A549 (cell line): ENCODE data around the gene SLC6A4. TPM values are rescaled to one million over a fixed set of nuclear protein-coding genes. Genes with fewer than 3 reads are reported as not detected.
"Not testable (repeated sequence)": the region's sequence is repeated elsewhere in the genome, so short reads cannot be mapped to it uniquely, and the experiment has no call there.

Experiments
- ATAC-seq, 2 experiments: fragments of 200-7000 bp in 1 of 2; fragments of >200 bp in 1 of 2; cut with Nextera tagmentation in 1 of 2; cut with Tn5 transposase in 1 of 2; 3 replicates each; pipeline versions ENCODE4 v1.8.0 to v1.9.1; 2018 to 2020; ENCODE audit warnings: mild to moderate bottlenecking in 1 of 2, moderate library complexity in 1 of 2
- CTCF ChIA-PET: fragments of 300-600 bp; sonication (Branson Sonifier 250); formaldehyde crosslinking; extraction: SDS; loops from one replicate; lab custom pipeline; 2021; ENCODE audit warnings: antibody characterized with exemption, inconsistent platforms; lab: Yijun Ruan, JAX
- POLR2A ChIA-PET: fragments of 350-600 bp; formaldehyde crosslinking; extraction: SDS; loops from one replicate; lab custom pipeline; 2021; ENCODE audit warnings: antibody characterized with exemption, inconsistent platforms; lab: Yijun Ruan, JAX
- DNase-seq, 2 experiments: peaks; one replicate each; pipeline versions ENCODE4 v3.0.0 to v3.0.0-alpha.2; 2011 to 2016; ENCODE audit warnings: low read depth in 1 of 2, low spot score in 1 of 2
- FAIRE-seq: peaks from 2 replicates; lab custom pipeline; 2011; peaks lifted over from hg19 to GRCh38; lab: Jason Lieb, UNC
- H3K27ac ChIP-seq, 2 experiments: fragments of >200 bp; sonication (Bioruptor Twin); formaldehyde crosslinking; 3 replicates each; pipeline ENCODE4 v1.5.1; 2016 to 2017
- H3K4me1 ChIP-seq: fragments of >200 bp; sonication (Bioruptor Twin); formaldehyde crosslinking; 3 replicates; pipeline ENCODE4 v1.6.1; 2016
- H3K4me2 ChIP-seq: fragments of >200 bp; sonication (Bioruptor Twin); formaldehyde crosslinking; 3 replicates; pipeline ENCODE4 v1.6.1; 2016
- H3K4me3 ChIP-seq: fragments of >200 bp; sonication (Bioruptor Twin); formaldehyde crosslinking; 3 replicates; pipeline ENCODE4 v1.5.1; 2016
- H3K9me3 ChIP-seq: fragments of >200 bp; sonication (Bioruptor Twin); formaldehyde crosslinking; 3 replicates; pipeline ENCODE4 v1.6.1; 2016
- CBX8 ChIP-seq: fragments of 200-600 bp; sonication (generic); IDR thresholded peaks from 2 replicates; pipeline ENCODE4 v1.6.1; 2016
- CEBPB ChIP-seq, 2 experiments: fragments of >200 bp in 1 of 2; sonication (Bioruptor Twin) in 1 of 2; formaldehyde crosslinking in 1 of 2; IDR thresholded peaks; 2 replicates each; pipeline ENCODE4 v1.6.1; 2012 to 2016
- CHD4 ChIP-seq: fragments of 200-600 bp; sonication (generic); IDR thresholded peaks from 2 replicates; pipeline ENCODE4 v1.6.1; 2016; ENCODE audit warnings: antibody characterized with exemption, mild to moderate bottlenecking, borderline replicate concordance
- E2F6 ChIP-seq: IDR thresholded peaks from 2 replicates; pipeline ENCODE4 v1.6.1; 2012; ENCODE audit warnings: low read depth, borderline replicate concordance
- EHMT2 ChIP-seq: fragments of 200-600 bp; sonication (generic); IDR thresholded peaks from 2 replicates; pipeline ENCODE4 v1.6.1; 2016; ENCODE audit warnings: antibody characterized with exemption, low read depth, mild to moderate bottlenecking, moderate library complexity
- ELK1 ChIP-seq: fragments of 150-350 bp; IDR thresholded peaks from 2 replicates; pipeline ENCODE4 v1.6.1; 2014; ENCODE audit warnings: low read depth, mild to moderate bottlenecking, low read length
- ESRRA ChIP-seq: fragments of 150-350 bp; IDR thresholded peaks from 2 replicates; pipeline ENCODE4 v1.6.1; 2014; ENCODE audit warnings: mild to moderate bottlenecking, low read length, borderline replicate concordance
- JUNB ChIP-seq: fragments of >200 bp; sonication (Bioruptor Twin); formaldehyde crosslinking; IDR thresholded peaks from 2 replicates; pipeline ENCODE4 v1.6.1; 2016
- KDM1A ChIP-seq: fragments of 200-600 bp; sonication (generic); IDR thresholded peaks from 2 replicates; pipeline ENCODE4 v1.6.1; 2016; ENCODE audit warnings: low read depth, mild to moderate bottlenecking
- KDM5A ChIP-seq: fragments of 200-600 bp; sonication (generic); IDR thresholded peaks from 2 replicates; pipeline ENCODE4 v1.6.1; 2016; ENCODE audit warnings: antibody characterized with exemption, mild to moderate bottlenecking
- MAZ ChIP-seq: fragments of 150-350 bp; IDR thresholded peaks from 2 replicates; pipeline ENCODE4 v1.6.1; 2014; ENCODE audit warnings: antibody characterized with exemption, low read depth, low read length, borderline replicate concordance
- MYC ChIP-seq: IDR thresholded peaks from 2 replicates; pipeline ENCODE4 v1.6.1; 2012; ENCODE audit warnings: mild to moderate bottlenecking, inconsistent platforms, low read length, improper control_type of control experiment, borderline replicate concordance
- NFE2L2 ChIP-seq: fragments of 150-350 bp; conservative IDR thresholded peaks from 2 replicates; pipeline ENCODE4 v1.6.1; 2014; ENCODE audit warnings: low read length
- NPAS2 ChIP-seq: fragments of 250-450 bp; sonication (Bioruptor Pico); IDR thresholded peaks from 2 replicates; pipeline ENCODE4 v1.8.0; 2022; ENCODE audit warnings: mild to moderate bottlenecking, moderate library complexity, borderline replicate concordance
- NR3C1 ChIP-seq: fragments of >200 bp; sonication (Bioruptor Twin); formaldehyde crosslinking; IDR thresholded peaks from 3 replicates; pipeline ENCODE4 v1.6.1; 2017
- PBX3 ChIP-seq: IDR thresholded peaks from 2 replicates; pipeline ENCODE4 v1.6.1; 2012
- PHF8 ChIP-seq: fragments of 200-600 bp; sonication (generic); IDR thresholded peaks from 2 replicates; pipeline ENCODE4 v1.6.1; 2016; ENCODE audit warnings: low read depth, mild to moderate bottlenecking, antibody characterized with exemption, moderate library complexity, borderline replicate concordance
- POLR2A ChIP-seq: IDR thresholded peaks from 2 replicates; pipeline ENCODE4 v1.6.1; 2012; ENCODE audit warnings: mild to moderate bottlenecking, low read length
- RAD21 ChIP-seq, 2 experiments: fragments of >200 bp in 1 of 2; sonication (Bioruptor Twin) in 1 of 2; formaldehyde crosslinking in 1 of 2; IDR thresholded peaks in 1 of 2; conservative IDR thresholded peaks in 1 of 2; 2 replicates in 1 of 2; 3 replicates in 1 of 2; pipeline ENCODE4 v1.6.1; 2012 to 2018; ENCODE audit warnings: inconsistent platforms in 1 of 2
- RCOR1 ChIP-seq: fragments of 150-350 bp; IDR thresholded peaks from 2 replicates; pipeline ENCODE4 v1.6.1; 2014; ENCODE audit warnings: antibody characterized with exemption, low read length, low read depth
- RNF2 ChIP-seq: fragments of 200-600 bp; sonication (generic); IDR thresholded peaks from 2 replicates; pipeline ENCODE4 v1.6.1; 2016; ENCODE audit warnings: low read depth, mild to moderate bottlenecking, antibody characterized with exemption, moderate library complexity, borderline replicate concordance
- TFCP2L1 ChIP-seq: fragments of 250-450 bp; sonication (Bioruptor Pico); IDR thresholded peaks from 2 replicates; pipeline ENCODE4 v1.5.0; 2021; ENCODE audit warnings: mild to moderate bottlenecking
- ZC3H11A ChIP-seq: fragments of 450-650 bp; IDR thresholded peaks from 2 replicates; pipeline ENCODE4 v1.6.1; 2014; ENCODE audit warnings: antibody characterized with exemption, mild to moderate bottlenecking
- ZNF302 ChIP-seq: fragments of 250-450 bp; sonication (Bioruptor Pico); IDR thresholded peaks from 2 replicates; pipeline ENCODE4 v1.9.0; 2021; ENCODE audit warnings: inconsistent platforms, mild to moderate bottlenecking, moderate library complexity
- WGBS: methylation state at CpG from one replicate; pipeline ENCODE4 v1.1.6; 2017; ENCODE audit errors: missing lambda C conversion rate; 5-methylcytosine and 5-hydroxymethylcytosine counted together
- polyA plus RNA-seq, 4 experiments: library from polyadenylated mRNA; depleted of rRNA in 3 of 4; stranded (reverse); fragments of >200 nt; fragmentation: RNase III in 1 of 4; extraction: RNeasy Plus Mini Kit Qiagen cat#74134 plus additional on column Dnase treatment in 1 of 4; gene quantifications; 2 replicates in 3 of 4; 3 replicates in 1 of 4; pipeline ENCODE4 v1.2.3, GENCODE V29; 2011 to 2017
- TF ChIP-seq, protein P1 (sequence below): fragments of 200-600 bp; sonication (generic); IDR thresholded peaks from 2 replicates; pipeline ENCODE4 v1.6.1; 2016; ENCODE audit warnings: antibody characterized with exemption, mild to moderate bottlenecking, moderate library complexity

The SLC6A4 gene
- polyA plus RNA-seq, 2 of the 4 experiments (the other 2 are of a cell fraction), result 0.12 TPM; not detected in 1

GRCh38 chr17:30230596-30231125 lies 4.8 kb downstream of the SLC6A4 start (continued):
- TF ChIP-seq CHD4, result no peak

- FAIRE-seq, H3K9me3 ChIP-seq, POLR2A ChIA-PET, H3K4me1 ChIP-seq, H3K4me3 ChIP-seq, H3K27ac ChIP-seq, H3K4me2 ChIP-seq, DNase-seq, ATAC-seq: not testable (repeated sequence)
- CTCF ChIA-PET, result interaction anchor here (1.1 kb wide), 1 partner anchor 23 kb away, joined by 3 read pairs; no protein-coding TSS in a partner anchor
- 57% methylated on average over 1 of the region's 1 CpG for WGBS
Measured at GRCh38 chr17:30230009-30230408, 5.5 kb downstream of the SLC6A4 start.

DNA sequence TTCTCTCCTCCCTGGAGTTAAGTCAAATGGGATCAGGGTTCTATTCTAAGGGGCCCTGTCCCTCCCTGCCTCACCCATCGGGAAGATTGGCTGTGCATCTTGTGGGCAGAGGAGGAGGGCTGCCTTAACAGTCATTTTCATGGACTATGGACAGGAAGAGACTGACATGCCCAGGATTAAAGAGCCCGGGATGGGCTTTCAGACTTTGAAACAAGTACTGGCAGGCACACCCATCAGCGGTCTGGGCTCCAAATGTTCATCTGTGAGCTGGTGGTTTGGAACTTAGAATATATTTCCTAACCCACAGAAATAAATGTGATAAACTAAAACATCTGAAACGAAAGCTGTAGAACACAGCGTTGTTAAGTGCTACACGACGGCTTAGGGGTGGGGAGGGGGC lies 6.5 kb downstream of the SLC6A4 start:
- FAIRE-seq, result no peak
- ChIA-PET CTCF (interaction anchor here (0.7 to 7.6 kb wide), 5 partner anchors 7 to 30 kb away, joined by 3 to 53 read pairs (median 4); partner anchors contain the start of gene SLC6A4), POLR2A (no interaction called here)
- WGBS, result 63% methylated on average over 7 of the region's 7 CpGs
- no peak overlapping the region for H3K4me3 ChIP-seq
- no peak overlapping the region for H3K27ac ChIP-seq
- no peak overlapping the region for H3K4me2 ChIP-seq
- no peak for DNase-seq
- peaks cover 3% of the 10 kb centered on the region; the same call in 1 of the 3 replicates for H3K4me1 ChIP-seq
- H3K9me3 ChIP-seq, result no peaks in the 10 kb centered on the region
- TF ChIP-seq KDM1A (no peak), CHD4 (no peak), ZC3H11A (no peak), TFCP2L1 (no peak), MYC (no peak), MAZ (no peak), POLR2A (no peak), RCOR1 (no peak), RAD21 (conservative IDR thresholded peaks at IDR 0.05 in 1 of 2, IDR thresholded peaks at IDR 0.05 in 1 of 2) (no peak), EHMT2 (no peak)
- TF ChIP-seq, protein P1, sequence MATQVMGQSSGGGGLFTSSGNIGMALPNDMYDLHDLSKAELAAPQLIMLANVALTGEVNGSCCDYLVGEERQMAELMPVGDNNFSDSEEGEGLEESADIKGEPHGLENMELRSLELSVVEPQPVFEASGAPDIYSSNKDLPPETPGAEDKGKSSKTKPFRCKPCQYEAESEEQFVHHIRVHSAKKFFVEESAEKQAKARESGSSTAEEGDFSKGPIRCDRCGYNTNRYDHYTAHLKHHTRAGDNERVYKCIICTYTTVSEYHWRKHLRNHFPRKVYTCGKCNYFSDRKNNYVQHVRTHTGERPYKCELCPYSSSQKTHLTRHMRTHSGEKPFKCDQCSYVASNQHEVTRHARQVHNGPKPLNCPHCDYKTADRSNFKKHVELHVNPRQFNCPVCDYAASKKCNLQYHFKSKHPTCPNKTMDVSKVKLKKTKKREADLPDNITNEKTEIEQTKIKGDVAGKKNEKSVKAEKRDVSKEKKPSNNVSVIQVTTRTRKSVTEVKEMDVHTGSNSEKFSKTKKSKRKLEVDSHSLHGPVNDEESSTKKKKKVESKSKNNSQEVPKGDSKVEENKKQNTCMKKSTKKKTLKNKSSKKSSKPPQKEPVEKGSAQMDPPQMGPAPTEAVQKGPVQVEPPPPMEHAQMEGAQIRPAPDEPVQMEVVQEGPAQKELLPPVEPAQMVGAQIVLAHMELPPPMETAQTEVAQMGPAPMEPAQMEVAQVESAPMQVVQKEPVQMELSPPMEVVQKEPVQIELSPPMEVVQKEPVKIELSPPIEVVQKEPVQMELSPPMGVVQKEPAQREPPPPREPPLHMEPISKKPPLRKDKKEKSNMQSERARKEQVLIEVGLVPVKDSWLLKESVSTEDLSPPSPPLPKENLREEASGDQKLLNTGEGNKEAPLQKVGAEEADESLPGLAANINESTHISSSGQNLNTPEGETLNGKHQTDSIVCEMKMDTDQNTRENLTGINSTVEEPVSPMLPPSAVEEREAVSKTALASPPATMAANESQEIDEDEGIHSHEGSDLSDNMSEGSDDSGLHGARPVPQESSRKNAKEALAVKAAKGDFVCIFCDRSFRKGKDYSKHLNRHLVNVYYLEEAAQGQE, result no peak
- ATAC-seq, result no peak

DNA sequence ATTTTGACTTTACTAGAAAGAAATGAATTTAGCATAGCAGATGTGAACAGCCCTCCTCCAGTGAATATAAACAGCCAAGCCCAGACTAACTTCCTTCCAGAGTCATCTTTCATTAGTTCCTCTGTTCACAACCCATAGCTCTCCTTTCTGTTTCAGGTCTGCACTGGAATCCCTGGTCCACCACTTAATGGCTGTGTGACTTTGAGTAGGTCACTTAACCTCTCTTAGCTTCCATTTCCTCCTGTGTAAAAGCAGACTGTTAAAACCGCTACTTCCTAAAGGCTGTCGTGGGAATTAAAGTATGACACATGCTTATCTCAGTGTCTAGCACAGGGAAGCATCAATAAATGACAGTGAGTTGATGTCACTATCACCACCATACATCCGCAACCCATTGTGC lies 7.5 kb downstream of the SLC6A4 start:
- Histone ChIP-seq H3K4me2 (no peak overlapping the region), H3K4me3 (no peak overlapping the region), H3K27ac (no peak overlapping the region), H3K4me1 (peaks cover 3% of the 10 kb centered on the region; the same call in 1 of the 3 replicates), H3K9me3 (no peaks in the 10 kb centered on the region)
- ATAC-seq (no peak), FAIRE-seq (no peak), DNase-seq (no peak)
- POLR2A ChIA-PET, result no interaction called here
- CTCF ChIA-PET, result interaction anchor here (1.2 to 7.6 kb wide), 4 partner anchors 8 to 102 kb away, joined by 3 to 53 read pairs (median 4); partner anchors contain the start of gene SLC6A4
- WGBS, result 94% methylated on average over 3 of the region's 3 CpGs
- TF ChIP-seq ZNF302 (CRISPR knock-in tag) (no peak), JUNB (no peak), CEBPB (IDR thresholded peaks at IDR 0.05) (no peak), TFCP2L1 (no peak), KDM5A (no peak), PBX3 (no peak), PHF8 (no peak), RNF2 (no peak), ESRRA (no peak), NPAS2 (CRISPR knock-in tag) (no peak), CBX8 (no peak), E2F6 (no peak), NR3C1 (no peak), NFE2L2 (no peak), ELK1 (no peak)
